Lower lobe of right lung (tissue), 2 donors: ENCODE results near the gene ZCCHC14. TPM values are rescaled to one million over a fixed set of nuclear protein-coding genes. Genes with fewer than 3 reads are reported as not detected.

Experiments used
- ATAC-seq, 2 donors: fragments of 200-7000 bp; cut with Tn5 transposase; one replicate each; pipeline ENCODE4 v1.9.1; 2020 to 2022; ENCODE audit warnings: mild to moderate bottlenecking in 2 of 2, moderate library complexity in 2 of 2
- DNase-seq: peaks from one replicate; pipeline ENCODE4 v3.0.0-alpha.2; 2020
- H3K27ac ChIP-seq: fragments of 200-600 bp; one replicate; pipeline ENCODE4 v1.8.0; 2022
- H3K27me3 ChIP-seq: fragments of 200-600 bp; one replicate; pipeline ENCODE4 v1.8.0; 2022; ENCODE audit warnings: low read depth
- H3K36me3 ChIP-seq: fragments of 200-600 bp; one replicate; pipeline ENCODE4 v1.8.0; 2022; ENCODE audit warnings: mild to moderate bottlenecking
- H3K4me1 ChIP-seq: fragments of 200-600 bp; one replicate; pipeline ENCODE4 v1.8.0; 2022
- H3K4me3 ChIP-seq: fragments of 200-600 bp; one replicate; pipeline ENCODE4 v1.8.0; 2022; ENCODE audit warnings: mild to moderate bottlenecking
- H3K9me3 ChIP-seq: fragments of 200-600 bp; one replicate; pipeline ENCODE4 v1.8.0; 2022
- CTCF ChIP-seq: fragments of 200-600 bp; IDR thresholded peaks from one replicate; pipeline ENCODE4 v1.8.0; 2022; ENCODE audit warnings: antibody characterized with exemption, mild to moderate bottlenecking
- intact Hi-C: fragments of 100-400 bp; cut with DNase I; formaldehyde crosslinking; loops from one replicate; pipeline ENCODE4 v1.11.0; 2022
- long read RNA-seq: library from polyadenylated mRNA; unstranded; transcript quantifications from one replicate; pipeline ENCODE4 v2.0.0, GENCODE V29; 2021
- total RNA-seq: library from RNA; stranded (reverse); fragmentation: NEBNext Ultra II Directional; extraction: Animal tissue kit (Norgen Biotek cat#: 25700); gene quantifications from one replicate; pipeline ENCODE4 v1.2.1, GENCODE V29; 2021
- donor health status: DM: no; HTN: yes; CAD: no; lungs with severe emphysema.

Gene ZCCHC14
- 23.9 TPM for total RNA-seq
- long read RNA-seq, partial matches to known transcripts, result 7 of 21 reads
- long read RNA-seq, other reads (novel, unspliced or antisense), result 14 of 21 reads

DNA sequence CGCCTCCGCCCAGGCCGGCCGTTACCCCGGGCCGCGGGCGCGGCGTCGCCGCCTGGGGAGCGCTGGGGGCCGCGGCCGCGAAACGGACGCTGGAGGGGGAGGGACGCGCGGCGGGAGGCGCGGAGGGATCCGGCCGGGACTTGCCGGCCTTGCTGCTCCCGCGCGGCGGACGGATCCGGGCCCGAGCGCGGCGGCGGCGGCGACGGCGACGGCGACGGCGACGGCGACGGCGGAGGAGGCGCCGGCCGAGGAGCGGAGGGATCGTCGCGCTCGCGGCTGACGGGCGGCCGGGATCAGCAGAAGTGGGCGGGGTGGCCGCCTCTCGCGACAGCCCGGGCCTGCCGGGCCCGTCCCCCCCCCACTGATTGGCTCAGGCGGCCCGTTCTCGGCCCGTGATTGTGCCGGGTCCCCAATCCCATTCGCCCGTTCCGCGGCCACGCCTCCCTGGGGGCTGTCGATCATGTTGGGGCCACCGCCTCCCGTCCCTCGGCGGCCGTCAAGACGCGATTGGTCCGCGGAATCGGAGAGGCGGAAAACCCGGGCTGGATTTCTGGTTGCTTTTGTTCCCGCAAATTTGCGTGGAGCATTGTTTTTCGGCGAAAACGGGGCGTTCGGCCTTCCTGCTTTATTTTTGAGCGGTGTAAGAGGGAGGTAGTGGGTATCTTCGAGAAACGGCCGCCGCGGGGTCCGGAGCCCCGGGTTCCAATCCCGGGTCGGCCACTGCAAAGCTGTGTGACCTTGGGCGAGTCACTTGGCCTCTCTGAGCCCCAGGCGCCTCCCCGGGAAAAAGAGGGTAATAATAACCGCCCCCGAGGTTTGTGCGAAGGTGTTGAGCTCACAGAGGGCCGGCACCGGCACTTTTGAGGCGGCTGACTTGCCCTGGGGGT, at the start of gene ZCCHC14:
ZCCHC14 (minus strand) TSS at position 304 of the 887 bp plus-strand sequence. CDS start 786 bp downstream, outside the sequence.
- DNase-seq (peak; percentile 99), ATAC-seq (peak; percentile 99)
- Histone ChIP-seq H3K36me3 (no peaks in the 10 kb centered on the region), H3K9me3 (no peaks in the 10 kb centered on the region), H3K27ac (no peak within 1 kb of the TSS), H3K4me3 (peak within 1 kb of the TSS; percentile 59), H3K27me3 (no peaks in the 10 kb centered on the region), H3K4me1 (peaks cover 41% of the 10 kb centered on the region)
- intact Hi-C loops, result no loop called here
- TF ChIP-seq CTCF, result no peak

DNA sequence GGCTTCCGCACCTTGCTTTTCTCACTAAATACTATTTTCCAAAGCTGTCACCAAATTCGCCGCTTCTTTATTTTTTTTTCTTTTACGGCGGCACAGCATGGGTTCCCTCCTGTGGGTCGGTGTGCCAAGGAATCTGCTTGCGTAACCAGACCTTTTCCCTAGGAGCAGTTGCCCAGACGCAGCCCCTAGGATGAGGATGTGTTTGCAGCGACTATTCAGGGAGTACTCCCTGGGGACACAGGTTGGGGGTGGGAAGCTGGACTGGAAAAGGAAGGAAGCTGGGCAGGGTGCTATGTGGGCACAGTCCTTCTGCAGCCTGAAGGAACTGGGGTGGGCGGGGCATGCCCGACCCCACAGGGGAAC, 49.0 kb upstream of the ZCCHC14 start:
- Histone ChIP-seq H3K36me3 (no peaks in the 10 kb centered on the region), H3K27ac (no peak overlapping the region), H3K27me3 (peaks cover 33% of the 10 kb centered on the region), H3K4me1 (no peaks in the 10 kb centered on the region), H3K9me3 (peaks cover 3% of the 10 kb centered on the region), H3K4me3 (no peak overlapping the region)
- intact Hi-C loops, result no loop called here
- ATAC-seq (no peak), DNase-seq (no peak)
- no peak for TF ChIP-seq CTCF

DNA sequence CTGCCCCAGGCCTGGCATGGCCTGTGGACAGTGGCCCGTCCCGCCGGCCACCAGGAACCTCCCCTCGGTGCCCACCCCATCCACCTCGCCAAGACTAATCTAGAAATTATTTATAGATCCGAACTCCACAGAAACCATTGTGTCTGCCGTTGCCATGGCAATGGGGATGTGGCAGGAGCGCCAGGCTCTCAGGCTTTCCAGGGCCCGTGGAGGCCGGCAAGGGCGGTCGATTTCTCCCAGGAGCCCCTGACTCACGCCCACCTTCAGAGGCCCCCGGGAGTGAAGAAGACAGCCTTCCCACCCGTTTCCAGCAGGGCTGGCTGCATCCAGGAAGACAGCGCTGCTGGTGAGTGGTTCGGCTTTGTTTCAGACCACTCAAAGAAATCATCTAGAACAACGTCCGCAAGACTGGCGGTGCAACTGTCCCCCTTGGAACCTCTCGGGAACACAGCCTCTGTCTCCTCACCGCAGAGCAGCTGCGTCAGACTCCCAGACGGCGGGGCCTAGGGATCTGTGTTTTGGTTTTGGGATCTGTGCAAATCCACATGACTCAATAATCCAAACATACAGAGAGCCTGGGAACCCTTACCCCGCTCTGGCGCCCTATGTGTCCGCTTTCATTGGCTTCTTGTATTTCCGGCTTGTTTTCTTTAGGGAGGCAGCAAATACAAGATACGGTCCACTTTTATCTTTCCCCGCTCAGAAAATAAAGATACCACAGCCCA, 48.5 kb upstream of the ZCCHC14 start:
- ATAC-seq (peak in 1 of 2 donors; percentile 21), DNase-seq (no peak)
- intact Hi-C loops, result no loop called here
- Histone ChIP-seq H3K36me3 (no peaks in the 10 kb centered on the region), H3K27ac (peak overlapping the region; percentile 46), H3K4me3 (no peak overlapping the region), H3K27me3 (peaks cover 33% of the 10 kb centered on the region), H3K9me3 (peaks cover 3% of the 10 kb centered on the region), H3K4me1 (no peaks in the 10 kb centered on the region)
- no peak for TF ChIP-seq CTCF

DNA sequence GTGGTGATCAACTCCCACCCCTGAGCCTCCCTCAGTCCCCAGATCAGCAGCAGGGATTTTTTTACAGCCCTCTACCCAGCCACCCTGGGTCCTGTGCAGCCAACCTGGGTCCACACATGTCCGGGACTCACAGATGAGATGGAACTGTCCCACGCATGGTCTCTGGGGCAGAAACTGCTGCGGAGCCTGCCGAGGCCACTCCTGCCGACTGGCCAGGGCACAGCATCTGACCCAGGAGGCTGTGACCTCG, 48.0 kb upstream of the ZCCHC14 start:
- ATAC-seq, result no peak
- TF ChIP-seq CTCF, result no peak
- DNase-seq, result no peak
- H3K27me3 ChIP-seq, result peaks cover 33% of the 10 kb centered on the region
- H3K9me3 ChIP-seq, result no peaks in the 10 kb centered on the region
- H3K4me3 ChIP-seq, result no peak overlapping the region
- H3K27ac ChIP-seq, result peak overlapping the region; percentile 46
- intact Hi-C loops, result no loop called here
- H3K4me1 ChIP-seq, result no peaks in the 10 kb centered on the region
- H3K36me3 ChIP-seq, result no peaks in the 10 kb centered on the region

- H3K36me3 ChIP-seq, result no peaks in the 10 kb centered on the region
- no peak overlapping the region for H3K4me3 ChIP-seq
- DNase-seq, result no peak
- ATAC-seq, result no peak
- H3K4me1 ChIP-seq, result no peaks in the 10 kb centered on the region
- intact Hi-C loops, result no loop called here
- no peak for TF ChIP-seq CTCF
- no peaks in the 10 kb centered on the region for H3K9me3 ChIP-seq
- peak overlapping the region; percentile 46 for H3K27ac ChIP-seq
- peaks cover 33% of the 10 kb centered on the region for H3K27me3 ChIP-seq
Measured at GRCh38 chr16:87540072-87540896, 47.5 kb upstream of the ZCCHC14 start.
